ENCODE measurements around the gene OBP2A.

DNA sequence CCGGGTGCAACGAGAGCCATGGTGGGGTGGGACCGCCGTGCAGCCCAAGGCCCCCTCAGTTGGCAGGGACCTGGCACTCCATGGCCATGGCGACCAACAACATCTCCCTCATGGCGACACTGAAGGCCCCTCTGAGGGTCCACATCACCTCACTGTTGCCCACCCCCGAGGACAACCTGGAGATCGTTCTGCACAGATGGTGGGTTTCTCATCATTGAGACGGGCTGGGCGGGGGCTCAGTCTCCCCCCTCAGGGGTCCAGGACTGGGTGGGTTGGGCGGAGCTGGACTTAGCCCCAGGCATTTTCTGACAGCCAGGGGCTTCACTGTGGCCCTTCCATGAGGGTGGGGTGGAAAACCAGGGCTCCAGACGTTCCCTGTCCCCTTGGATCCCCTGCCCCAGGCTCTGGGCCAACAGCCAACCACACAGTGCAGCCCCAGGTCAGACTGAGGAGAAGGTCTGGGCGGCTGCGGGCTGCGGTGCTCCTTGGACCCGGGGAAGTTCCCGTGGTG, 16.4 kb downstream of the OBP2A start:
- TF ChIP-seq EZH2phosphoT487 (IDR thresholded peaks at IDR 0.05; ENCODE audit: borderline replicate concordance) (no peak), POLR2AphosphoS5 (IDR thresholded peaks at IDR 0.05; ENCODE audit: low read depth, low read length) (no peak), CEBPB (IDR thresholded peaks at IDR 0.05; ENCODE audit: low read depth) (no peak), SP1 (IDR thresholded peaks at IDR 0.05; ENCODE audit: low read depth) (no peak), POLR2A (IDR thresholded peaks at IDR 0.05; ENCODE audit: borderline replicate concordance, extremely low read depth, insufficient read depth, insufficient read length) (no peak), ZNF274 (IDR thresholded peaks at IDR 0.05; ENCODE audit: low read depth, low read length) (no peak), EZH2 (IDR thresholded peaks at IDR 0.05) (no peak), JUND (IDR thresholded peaks at IDR 0.05) (no peak), SIN3A (IDR thresholded peaks at IDR 0.05; ENCODE audit: low read depth) (no peak), RAD21 (IDR thresholded peaks at IDR 0.05; ENCODE audit: low read depth) (no peak)
- TF ChIP-seq, protein P1, sequence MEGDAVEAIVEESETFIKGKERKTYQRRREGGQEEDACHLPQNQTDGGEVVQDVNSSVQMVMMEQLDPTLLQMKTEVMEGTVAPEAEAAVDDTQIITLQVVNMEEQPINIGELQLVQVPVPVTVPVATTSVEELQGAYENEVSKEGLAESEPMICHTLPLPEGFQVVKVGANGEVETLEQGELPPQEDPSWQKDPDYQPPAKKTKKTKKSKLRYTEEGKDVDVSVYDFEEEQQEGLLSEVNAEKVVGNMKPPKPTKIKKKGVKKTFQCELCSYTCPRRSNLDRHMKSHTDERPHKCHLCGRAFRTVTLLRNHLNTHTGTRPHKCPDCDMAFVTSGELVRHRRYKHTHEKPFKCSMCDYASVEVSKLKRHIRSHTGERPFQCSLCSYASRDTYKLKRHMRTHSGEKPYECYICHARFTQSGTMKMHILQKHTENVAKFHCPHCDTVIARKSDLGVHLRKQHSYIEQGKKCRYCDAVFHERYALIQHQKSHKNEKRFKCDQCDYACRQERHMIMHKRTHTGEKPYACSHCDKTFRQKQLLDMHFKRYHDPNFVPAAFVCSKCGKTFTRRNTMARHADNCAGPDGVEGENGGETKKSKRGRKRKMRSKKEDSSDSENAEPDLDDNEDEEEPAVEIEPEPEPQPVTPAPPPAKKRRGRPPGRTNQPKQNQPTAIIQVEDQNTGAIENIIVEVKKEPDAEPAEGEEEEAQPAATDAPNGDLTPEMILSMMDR (IDR thresholded peaks at IDR 0.05 in 2 of 3, conservative IDR thresholded peaks at IDR 0.05 in 1 of 3; ENCODE audit: borderline replicate concordance in 1 of 3, insufficient read depth in 1 of 3, low read depth in 2 of 3, low read length in 2 of 3): no peak
